HCT116 (cell line): ENCODE measurements around the gene ADGRB3. TPM values are rescaled to one million over a fixed set of nuclear protein-coding genes. Genes with fewer than 3 reads are reported as not detected.

Source experiments
- ATAC-seq: fragments of 200-7000 bp; cut with Tn5 transposase; 2 replicates; pipeline ENCODE4 v1.9.1; 2020; ENCODE audit warnings: mild to moderate bottlenecking, moderate library complexity
- BruUV-seq: library from RNA; stranded (reverse); fragments of 400-500 nt; replicated peaks from 2 replicates; lab custom pipeline; 2021; lab: Mats Ljungman, UMichigan
- CTCF ChIA-PET: fragments of 300-600 bp; sonication (Branson Sonifier 250); formaldehyde crosslinking; loops from one replicate; lab custom pipeline; 2021; ENCODE audit warnings: antibody characterized with exemption; lab: Charles Lee
- POLR2A ChIA-PET: fragments of 300-600, 350-600 bp; sonication (Branson Sonifier 250); formaldehyde crosslinking; loops from one replicate; lab custom pipeline; 2021; ENCODE audit warnings: antibody characterized with exemption; lab: Charles Lee
- RAD21 ChIA-PET, 2 experiments: fragments of 300-600 bp; sonication (Branson Sonifier 250); formaldehyde crosslinking; loops; one replicate each; lab custom pipeline; 2023; ENCODE audit warnings: low total read pairs in 2 of 2; ENCODE audit not compliant: uncharacterized antibody in 2 of 2, unreplicated experiment in 2 of 2, low non-redundant PET in 1 of 2; lab: Charles Lee
- DNase-seq: peaks from one replicate; pipeline ENCODE4 v3.0.0-alpha.2; 2010; ENCODE audit warnings: low read depth, low spot score
- H2AFZ ChIP-seq: fragments of 200-600 bp; shearing (Covaris generic), sonication (generic); 2 replicates; pipeline ENCODE4 v1.6.1; 2017; ENCODE audit warnings: low read depth, mixed run types, mixed read lengths, antibody characterized with exemption, low read length; ENCODE audit not compliant: poor library complexity, severe bottlenecking
- H3K27ac ChIP-seq: 2 replicates; pipeline ENCODE4 v1.5.1; 2012; ENCODE audit warnings: low read depth, low read length
- H3K27me3 ChIP-seq: fragments of 200-600 bp; sonication (generic); 2 replicates; pipeline ENCODE4 v1.6.1; 2016; ENCODE audit warnings: mixed run types, low read length, mixed read lengths; ENCODE audit not compliant: insufficient read depth
- H3K36me3 ChIP-seq, 2 experiments: fragments of 200-500 bp in 1 of 2; fragments of 200-600 bp in 1 of 2; sonication (Bioruptor generic) in 1 of 2; sonication (generic) in 1 of 2; 2 replicates each; pipeline versions ENCODE4 v1.5.1 to v1.6.1; 2014 to 2016; ENCODE audit warnings: low read length in 2 of 2, inconsistent platforms in 1 of 2, mixed read lengths in 1 of 2, mixed run types in 1 of 2; ENCODE audit not compliant: insufficient read depth in 2 of 2, control insufficient read depth in 1 of 2
- H3K4me1 ChIP-seq, 2 experiments: fragments of 200-600 bp in 1 of 2; sonication (generic) in 1 of 2; 2 replicates each; pipeline versions ENCODE4 v1.5.1 to v1.6.1; 2012 to 2017; ENCODE audit warnings: low read length in 2 of 2, inconsistent platforms in 1 of 2, mild to moderate bottlenecking in 1 of 2, mixed read lengths in 1 of 2, mixed run types in 1 of 2, moderate library complexity in 1 of 2; ENCODE audit not compliant: insufficient read depth in 2 of 2, control insufficient read depth in 1 of 2
- H3K4me2 ChIP-seq: fragments of 200-600 bp; sonication (generic); 2 replicates; pipeline ENCODE4 v1.6.1; 2017; ENCODE audit warnings: mixed run types, low read length, mixed read lengths
- H3K4me3 ChIP-seq, 2 experiments: fragments of 200-600 bp in 1 of 2; sonication (generic) in 1 of 2; replicated peaks in 1 of 2; 2 replicates each; pipeline ENCODE4 v1.5.1; 2011 to 2016; ENCODE audit warnings: low read length in 2 of 2, control low read depth in 1 of 2, low read depth in 1 of 2, mild to moderate bottlenecking in 1 of 2, mixed read lengths in 1 of 2, mixed run types in 1 of 2
- H3K79me2 ChIP-seq: fragments of 200-600 bp; sonication (generic); 2 replicates; pipeline ENCODE4 v1.6.1; 2017; ENCODE audit warnings: mild to moderate bottlenecking, mixed run types, low read length, moderate library complexity, mixed read lengths; ENCODE audit not compliant: insufficient read depth
- H3K9ac ChIP-seq: fragments of 200-600 bp; sonication (generic); 2 replicates; pipeline ENCODE4 v1.6.1; 2016; ENCODE audit warnings: low read length, mixed read lengths
- H3K9me2 ChIP-seq: fragments of 200-600 bp; sonication (generic), shearing (Covaris generic); 2 replicates; pipeline ENCODE4 v1.6.1; 2017; ENCODE audit warnings: mixed run types, mild to moderate bottlenecking, moderate library complexity; ENCODE audit not compliant: insufficient read depth
- H3K9me3 ChIP-seq, 2 experiments: fragments of 200-500 bp in 1 of 2; fragments of 200-600 bp in 1 of 2; sonication (Bioruptor generic) in 1 of 2; sonication (generic) in 1 of 2; 2 replicates each; pipeline ENCODE4 v1.6.1; 2014 to 2017; ENCODE audit warnings: low read length in 2 of 2, mixed read lengths in 2 of 2, inconsistent platforms in 1 of 2, low read depth in 1 of 2, mild to moderate bottlenecking in 1 of 2, mixed run types in 1 of 2, moderate library complexity in 1 of 2; ENCODE audit not compliant: control insufficient read depth in 1 of 2, insufficient read depth in 1 of 2
- H4K20me1 ChIP-seq: fragments of 200-600 bp; sonication (generic), shearing (Covaris generic); 2 replicates; pipeline ENCODE4 v1.6.1; 2017; ENCODE audit warnings: mixed run types, mild to moderate bottlenecking, moderate library complexity; ENCODE audit not compliant: insufficient read depth
- CBX3 ChIP-seq: IDR thresholded peaks from 2 replicates; pipeline ENCODE4 v1.6.1; 2012; ENCODE audit warnings: low read depth
- CEBPB ChIP-seq: IDR thresholded peaks from 2 replicates; pipeline ENCODE4 v1.6.1; 2012; ENCODE audit warnings: low read depth
- CTCF ChIP-seq, 3 experiments: fragments of 200-600 bp in 1 of 3; sonication (generic) in 1 of 3; IDR thresholded peaks in 2 of 3; conservative IDR thresholded peaks in 1 of 3; 2 replicates each; pipeline ENCODE4 v1.5.1; 2012 to 2017; ENCODE audit warnings: low read depth in 2 of 3, low read length in 2 of 3, antibody characterized with exemption in 1 of 3, borderline replicate concordance in 1 of 3, control low read depth in 1 of 3, mild to moderate bottlenecking in 1 of 3, mixed read lengths in 1 of 3, mixed run types in 1 of 3, moderate library complexity in 1 of 3; ENCODE audit not compliant: insufficient read depth in 1 of 3
- ELF1 ChIP-seq: IDR thresholded peaks from 2 replicates; pipeline ENCODE4 v1.6.1; 2012; ENCODE audit warnings: low read depth, borderline replicate concordance
- EZH2 ChIP-seq: fragments of 200-600 bp; sonication (generic); IDR thresholded peaks from 2 replicates; pipeline ENCODE4 v1.6.1; 2017; ENCODE audit warnings: antibody characterized with exemption, mixed run types
- EZH2phosphoT487 ChIP-seq: fragments of 200-600 bp; IDR thresholded peaks from 2 replicates; pipeline ENCODE4 v1.6.1; 2018; ENCODE audit warnings: antibody characterized with exemption, borderline replicate concordance
- FOSL1 ChIP-seq: IDR thresholded peaks from 2 replicates; pipeline ENCODE4 v1.6.1; 2012; ENCODE audit warnings: low read depth
- JUND ChIP-seq: IDR thresholded peaks from 2 replicates; pipeline ENCODE4 v1.6.1; 2012
- MAX ChIP-seq: IDR thresholded peaks from 2 replicates; pipeline ENCODE4 v1.6.1; 2012
- RAD21 ChIP-seq: IDR thresholded peaks from 2 replicates; pipeline ENCODE4 v1.6.1; 2012; ENCODE audit warnings: low read depth, mild to moderate bottlenecking
- REST ChIP-seq: IDR thresholded peaks from 2 replicates; pipeline ENCODE4 v1.6.1; 2012; ENCODE audit warnings: low read depth
- SIN3A ChIP-seq: IDR thresholded peaks from 2 replicates; pipeline ENCODE4 v1.6.1; 2012; ENCODE audit warnings: low read depth
- SP1 ChIP-seq: IDR thresholded peaks from 2 replicates; pipeline ENCODE4 v1.6.1; 2012; ENCODE audit warnings: low read depth
- SRF ChIP-seq: IDR thresholded peaks from 2 replicates; pipeline ENCODE4 v1.6.1; 2012; ENCODE audit warnings: low read depth
- ZFX ChIP-seq: fragments of 450-650 bp; IDR thresholded peaks from 2 replicates; pipeline ENCODE4 v1.6.1; 2017
- ZNF274 ChIP-seq: fragments of 200-500 bp; sonication (Bioruptor generic); IDR thresholded peaks from 2 replicates; pipeline ENCODE4 v1.6.1; 2014; ENCODE audit warnings: mild to moderate bottlenecking, low read depth, low read length, inconsistent platforms
- intact Hi-C: fragments of 100-400 bp; cut with micrococcal nuclease; formaldehyde crosslinking; loops from 2 replicates; pipeline ENCODE4 v1.10.0; 2022
- total RNA-seq: library from RNA; stranded (reverse); gene quantifications from one replicate; pipeline ENCODE4 v1.2.1, GENCODE V29; 2021; ENCODE audit not compliant: unreplicated experiment

The ADGRB3 gene
- total RNA-seq, 1 experiment from 2014 or later = not detected

- no peaks in the 10 kb centered on the region for H3K36me3 ChIP-seq
- H3K27me3 ChIP-seq = no peaks in the 10 kb centered on the region
- POLR2A ChIA-PET = no interaction called here
- H3K9ac ChIP-seq = no peak overlapping the region
- no peaks in the 10 kb centered on the region for H4K20me1 ChIP-seq
- no peak for ATAC-seq
- no peak for DNase-seq
- H3K4me1 ChIP-seq = no peaks in the 10 kb centered on the region
- BruUV-seq = no TSS peak
- CTCF ChIA-PET = no interaction called here
- H3K9me3 ChIP-seq = peaks cover 4 to 10% of the 10 kb centered on the region in 2 experiments; a peak in 2 of 4 replicates
- H2AFZ ChIP-seq = no peak overlapping the region
- TF ChIP-seq CTCF (IDR thresholded peaks at IDR 0.05 in 2 of 3, conservative IDR thresholded peaks at IDR 0.05 in 1 of 3; ENCODE audit: borderline replicate concordance in 1 of 3, insufficient read depth in 1 of 3, low read depth in 2 of 3, low read length in 2 of 3) = no peak
- no peak for TF ChIP-seq JUND
- no peak for TF ChIP-seq EZH2
- no peak for TF ChIP-seq SRF
- no peak for TF ChIP-seq RAD21
- TF ChIP-seq CBX3 = no peak
- TF ChIP-seq SP1 = no peak
- no peak for TF ChIP-seq EZH2phosphoT487
- RAD21 ChIA-PET = no interaction called here
- no peak overlapping the region for H3K4me2 ChIP-seq
- no peak overlapping the region for H3K4me3 ChIP-seq
- no peak overlapping the region for H3K27ac ChIP-seq
- H3K9me2 ChIP-seq = no peaks in the 10 kb centered on the region
- no peaks in the 10 kb centered on the region for H3K79me2 ChIP-seq
- intact Hi-C loops = no loop called here
Measured at GRCh38 chr6:69246983-69247382, 611.9 kb downstream of the ADGRB3 start.

GRCh38 chr6:69261010-69261409, 625.9 kb downstream of the ADGRB3 start:
- Histone ChIP-seq H3K4me2 (no peak overlapping the region), H4K20me1 (no peaks in the 10 kb centered on the region), H3K27ac (no peak overlapping the region), H2AFZ (no peak overlapping the region), H3K9me3 (peaks cover 0 to 7% of the 10 kb centered on the region in 2 experiments; a peak in 2 of 4 replicates), H3K4me1 (no peaks in the 10 kb centered on the region), H3K9me2 (no peaks in the 10 kb centered on the region), H3K36me3 (no peaks in the 10 kb centered on the region), H3K79me2 (no peaks in the 10 kb centered on the region), H3K4me3 (no peak overlapping the region), H3K27me3 (no peaks in the 10 kb centered on the region), H3K9ac (no peak overlapping the region)
- intact Hi-C loops = no loop called here
- no TSS peak for BruUV-seq
- RAD21 ChIA-PET = no interaction called here
- no peak for ATAC-seq
- POLR2A ChIA-PET = no interaction called here
- no peak for DNase-seq
- TF ChIP-seq FOSL1 (no peak), ZFX (no peak), SIN3A (no peak), CEBPB (no peak), REST (no peak), ZNF274 (no peak), JUND (no peak), SP1 (no peak), EZH2 (no peak), ELF1 (no peak), MAX (no peak)
- CTCF ChIA-PET = no interaction called here
